ENCODE results near the gene ARHGEF4. TPM values are rescaled to one million over a fixed set of nuclear protein-coding genes. Genes with fewer than 3 reads are reported as not detected.
A peak's percentile ranks its signal among the peaks of the same experiment; 100 is the strongest.

ARHGEF4 gene
- total and polyA plus RNA-seq, 5 donors from 2014 or later: 0.22 to 1.7 (median 0.48) TPM; not detected in 1

DNA sequence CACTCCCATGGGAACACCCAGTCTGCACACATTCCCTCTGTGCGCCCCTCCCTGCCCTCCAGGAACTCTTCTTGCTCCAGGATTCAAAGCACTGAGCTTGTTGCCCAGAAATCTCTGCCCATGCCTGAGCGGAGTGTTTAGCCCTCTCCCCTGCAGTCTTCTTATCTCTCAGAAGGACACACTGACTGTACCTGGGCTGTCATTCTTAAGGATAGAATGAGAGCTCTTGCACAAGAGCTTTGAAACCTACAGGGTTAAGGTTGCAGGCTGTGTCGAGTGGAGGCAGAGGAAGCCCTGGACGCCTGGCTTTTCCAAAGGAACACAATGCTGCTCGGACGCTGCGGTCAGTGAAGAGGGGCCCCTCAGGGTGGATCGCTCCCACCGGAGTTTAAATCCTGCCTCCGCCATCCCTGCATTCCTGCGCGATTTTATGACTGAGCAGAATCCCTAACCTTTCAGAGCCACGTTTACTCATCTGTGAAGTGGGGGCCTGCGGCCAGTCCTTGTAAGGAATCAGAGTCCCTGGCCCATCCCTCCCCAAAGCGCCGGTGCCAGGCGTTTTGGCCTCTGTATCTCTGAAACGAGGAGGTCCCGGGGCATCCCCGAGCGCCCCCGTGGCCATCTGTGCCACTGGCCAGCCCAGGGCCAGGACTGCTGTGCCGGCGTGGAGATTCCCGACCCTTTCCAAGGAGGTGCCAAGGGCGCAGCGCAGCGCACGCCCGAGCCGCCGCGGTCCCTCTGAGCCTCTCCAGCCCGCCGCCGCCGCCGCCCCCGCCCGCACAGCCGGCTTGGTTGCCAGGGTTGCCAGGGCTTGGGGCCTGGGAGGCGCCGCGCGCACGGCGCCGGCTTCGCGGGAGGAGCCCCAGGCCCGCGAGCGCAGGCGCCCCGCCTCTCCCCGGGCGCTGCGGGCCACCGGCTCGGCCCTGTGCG, 197.7 kb downstream of the ARHGEF4 start:
- H3K27ac ChIP-seq (ENCODE audit: insufficient read depth, low read length, poor library complexity, severe bottlenecking): no peak overlapping the region
- H3K27me3 Mint-ChIP-seq: peaks cover 39% of the 10 kb centered on the region
- peaks cover 7% of the 10 kb centered on the region for H3K27me3 ChIP-seq (ENCODE audit: control insufficient read depth, insufficient read depth, low read length)
- H3K36me3 ChIP-seq (ENCODE audit: control insufficient read depth, insufficient read depth, low read length): no peaks in the 10 kb centered on the region
- peak overlapping the region in 1 of 4 donors; percentile 2 for H3K4me3 Mint-ChIP-seq
- peaks cover under 1% of the 10 kb centered on the region for H3K4me1 ChIP-seq (ENCODE audit: control insufficient read depth, insufficient read depth, low read length, poor library complexity, severe bottlenecking)
- no peak for ATAC-seq (ENCODE audit: low read depth in 2 of 2)
- H3K4me1 Mint-ChIP-seq: peaks cover 0 to 7% (median 0%) of the 10 kb centered on the region in 4 donors
- DNase-seq: no peak
- peaks cover 0 to 2% (median 0%) of the 10 kb centered on the region in 7 donors for H3K9me3 Mint-ChIP-seq
- no peak overlapping the region for H3K4me3 ChIP-seq (ENCODE audit: low read depth, low read length)
- H3K27ac Mint-ChIP-seq: no peak overlapping the region
- H3K36me3 Mint-ChIP-seq: no peaks in the 10 kb centered on the region
- no peaks in the 10 kb centered on the region for H3K9me3 ChIP-seq (ENCODE audit: control insufficient read depth in 2 of 2, low read length in 2 of 2)

DNA sequence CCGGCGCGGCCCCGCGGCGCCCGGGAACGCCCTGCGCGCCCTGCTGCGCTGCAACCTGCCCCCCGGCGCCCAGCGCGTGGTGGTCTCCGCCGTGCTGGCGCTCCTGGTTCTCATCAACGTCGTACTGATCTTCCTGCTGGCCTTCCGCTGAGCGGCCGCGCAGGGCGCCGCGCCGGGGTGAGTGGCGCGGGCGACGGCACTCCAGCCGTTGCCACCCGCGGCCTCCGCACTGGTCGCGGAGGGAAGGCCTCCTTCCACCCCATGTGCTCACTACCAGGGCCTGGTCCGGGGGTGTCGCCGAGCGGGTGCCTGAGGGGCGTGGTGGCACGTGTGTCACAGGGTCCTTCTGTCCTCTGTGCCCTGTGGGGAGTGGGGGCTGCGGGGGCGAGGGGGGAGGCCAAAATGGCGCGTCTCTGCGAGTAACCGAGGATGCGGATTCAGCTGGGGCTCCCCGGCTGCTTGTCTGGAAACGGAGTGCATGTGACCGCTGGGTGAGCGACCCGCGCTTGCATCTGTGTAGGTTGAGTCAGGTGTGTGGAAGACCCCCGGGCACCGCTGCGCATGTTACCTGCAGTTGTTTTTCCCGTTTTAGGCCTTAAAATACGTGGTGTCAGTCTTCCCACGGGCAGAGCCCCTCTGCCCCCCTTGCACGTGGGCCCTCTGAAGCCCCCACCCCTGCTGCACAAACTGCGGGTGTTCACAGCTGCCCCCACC, 198.6 kb downstream of the ARHGEF4 start:
- H3K27me3 Mint-ChIP-seq: peaks cover 38% of the 10 kb centered on the region
- H3K9me3 ChIP-seq (ENCODE audit: control insufficient read depth in 2 of 2, low read length in 2 of 2): no peaks in the 10 kb centered on the region
- H3K4me1 Mint-ChIP-seq: peaks cover 0 to 11% (median 0%) of the 10 kb centered on the region in 4 donors
- no peak overlapping the region for H3K27ac Mint-ChIP-seq
- ATAC-seq (ENCODE audit: low read depth in 2 of 2) (no peak), DNase-seq (no peak)
- no peak overlapping the region for H3K4me3 ChIP-seq (ENCODE audit: low read depth, low read length)
- H3K9me3 Mint-ChIP-seq: peaks cover 0 to 2% (median 0%) of the 10 kb centered on the region in 7 donors
- no peaks in the 10 kb centered on the region for H3K36me3 ChIP-seq (ENCODE audit: control insufficient read depth, insufficient read depth, low read length)
- H3K27me3 ChIP-seq (ENCODE audit: control insufficient read depth, insufficient read depth, low read length): peaks cover 7% of the 10 kb centered on the region
- H3K36me3 Mint-ChIP-seq: no peaks in the 10 kb centered on the region
- H3K4me1 ChIP-seq (ENCODE audit: control insufficient read depth, insufficient read depth, low read length, poor library complexity, severe bottlenecking): peaks cover 10% of the 10 kb centered on the region
- no peak overlapping the region for H3K27ac ChIP-seq (ENCODE audit: insufficient read depth, low read length, poor library complexity, severe bottlenecking)
- no peak overlapping the region for H3K4me3 Mint-ChIP-seq

- Mint-ChIP-seq H3K27me3 (peaks cover 37% of the 10 kb centered on the region), H3K4me1 (peaks cover 0 to 16% (median under 1%) of the 10 kb centered on the region in 4 donors), H3K27ac (no peak overlapping the region), H3K36me3 (no peaks in the 10 kb centered on the region), H3K4me3 (no peak overlapping the region), H3K9me3 (peaks cover 0 to 2% (median 0%) of the 10 kb centered on the region in 7 donors)
- Histone ChIP-seq H3K27ac (ENCODE audit: insufficient read depth, low read length, poor library complexity, severe bottlenecking) (no peak overlapping the region), H3K27me3 (ENCODE audit: control insufficient read depth, insufficient read depth, low read length) (peaks cover 7% of the 10 kb centered on the region), H3K4me1 (ENCODE audit: control insufficient read depth, insufficient read depth, low read length, poor library complexity, severe bottlenecking) (peaks cover 14% of the 10 kb centered on the region), H3K36me3 (ENCODE audit: control insufficient read depth, insufficient read depth, low read length) (no peaks in the 10 kb centered on the region), H3K4me3 (ENCODE audit: low read depth, low read length) (no peak overlapping the region), H3K9me3 (ENCODE audit: control insufficient read depth in 2 of 2, low read length in 2 of 2) (no peaks in the 10 kb centered on the region)
- ATAC-seq (ENCODE audit: low read depth in 2 of 2) (no peak), DNase-seq (no peak)
These were observed 199.1 kb downstream of the ARHGEF4 start for GRCh38 chr2:131035826-131036231.

GRCh38 chr2:131036269-131036668, 199.6 kb downstream of the ARHGEF4 start:
- H3K27me3 Mint-ChIP-seq: peaks cover 42% of the 10 kb centered on the region
- no peak overlapping the region for H3K27ac ChIP-seq (ENCODE audit: insufficient read depth, low read length, poor library complexity, severe bottlenecking)
- peaks cover 7% of the 10 kb centered on the region for H3K27me3 ChIP-seq (ENCODE audit: control insufficient read depth, insufficient read depth, low read length)
- no peak overlapping the region for H3K27ac Mint-ChIP-seq
- no peaks in the 10 kb centered on the region for H3K36me3 Mint-ChIP-seq
- ATAC-seq (ENCODE audit: low read depth in 2 of 2) (no peak), DNase-seq (no peak)
- H3K4me1 Mint-ChIP-seq: peaks cover 0 to 21% (median 4%) of the 10 kb centered on the region in 4 donors
- H3K4me3 ChIP-seq (ENCODE audit: low read depth, low read length): no peak overlapping the region
- H3K4me3 Mint-ChIP-seq: no peak overlapping the region
- no peaks in the 10 kb centered on the region for H3K9me3 ChIP-seq (ENCODE audit: control insufficient read depth in 2 of 2, low read length in 2 of 2)
- H3K36me3 ChIP-seq (ENCODE audit: control insufficient read depth, insufficient read depth, low read length): no peaks in the 10 kb centered on the region
- H3K4me1 ChIP-seq (ENCODE audit: control insufficient read depth, insufficient read depth, low read length, poor library complexity, severe bottlenecking): peaks cover 18% of the 10 kb centered on the region
- H3K9me3 Mint-ChIP-seq: peaks cover 0 to 2% (median 0%) of the 10 kb centered on the region in 7 donors

DNA sequence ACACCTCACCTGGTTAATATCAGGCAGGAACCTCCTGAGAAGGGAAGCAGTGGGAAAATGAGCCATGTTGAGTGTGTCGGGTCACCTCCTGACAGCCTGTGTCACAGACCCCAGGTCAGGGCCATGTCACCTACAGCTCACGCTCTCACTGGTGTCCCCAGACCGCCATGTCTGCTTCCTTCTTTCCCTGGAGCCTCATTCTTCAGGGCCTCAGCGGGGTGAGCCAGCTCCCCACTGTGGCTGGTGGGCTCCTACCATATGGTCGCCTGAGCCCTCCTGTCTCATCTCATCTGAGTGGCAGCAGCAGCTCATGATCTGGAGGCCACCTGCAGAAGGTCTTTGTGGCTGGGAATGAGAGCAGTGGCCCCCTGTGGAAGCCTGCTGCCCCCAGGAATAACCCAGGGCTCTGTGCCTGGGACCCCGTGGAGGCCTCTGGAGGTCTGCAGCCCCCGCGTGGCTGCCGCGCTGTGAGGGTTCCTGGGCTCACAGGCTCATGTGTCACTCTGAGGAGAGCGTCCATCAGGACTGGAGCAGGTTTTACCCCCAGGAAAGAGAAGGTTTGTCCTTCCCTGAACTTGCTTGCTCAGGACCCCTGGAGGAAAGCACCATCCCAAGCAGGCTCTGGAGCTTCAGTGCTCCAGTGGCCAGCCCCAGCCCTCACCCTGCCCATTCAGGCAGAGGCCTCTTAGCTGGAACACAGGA, 200.1 kb downstream of the ARHGEF4 start:
- Mint-ChIP-seq H3K36me3 (no peaks in the 10 kb centered on the region), H3K4me3 (no peak overlapping the region), H3K27ac (no peak overlapping the region), H3K4me1 (peaks cover 0 to 26% (median 7%) of the 10 kb centered on the region in 4 donors), H3K27me3 (peaks cover 42% of the 10 kb centered on the region), H3K9me3 (peaks cover 0 to 2% (median 0%) of the 10 kb centered on the region in 7 donors)
- H3K36me3 ChIP-seq (ENCODE audit: control insufficient read depth, insufficient read depth, low read length): no peaks in the 10 kb centered on the region
- DNase-seq (no peak), ATAC-seq (ENCODE audit: low read depth in 2 of 2) (no peak)
- H3K27ac ChIP-seq (ENCODE audit: insufficient read depth, low read length, poor library complexity, severe bottlenecking): no peak overlapping the region
- H3K27me3 ChIP-seq (ENCODE audit: control insufficient read depth, insufficient read depth, low read length): peaks cover 7% of the 10 kb centered on the region
- H3K9me3 ChIP-seq (ENCODE audit: control insufficient read depth in 2 of 2, low read length in 2 of 2): no peaks in the 10 kb centered on the region
- H3K4me3 ChIP-seq (ENCODE audit: low read depth, low read length): no peak overlapping the region
- H3K4me1 ChIP-seq (ENCODE audit: control insufficient read depth, insufficient read depth, low read length, poor library complexity, severe bottlenecking): peaks cover 24% of the 10 kb centered on the region

DNA sequence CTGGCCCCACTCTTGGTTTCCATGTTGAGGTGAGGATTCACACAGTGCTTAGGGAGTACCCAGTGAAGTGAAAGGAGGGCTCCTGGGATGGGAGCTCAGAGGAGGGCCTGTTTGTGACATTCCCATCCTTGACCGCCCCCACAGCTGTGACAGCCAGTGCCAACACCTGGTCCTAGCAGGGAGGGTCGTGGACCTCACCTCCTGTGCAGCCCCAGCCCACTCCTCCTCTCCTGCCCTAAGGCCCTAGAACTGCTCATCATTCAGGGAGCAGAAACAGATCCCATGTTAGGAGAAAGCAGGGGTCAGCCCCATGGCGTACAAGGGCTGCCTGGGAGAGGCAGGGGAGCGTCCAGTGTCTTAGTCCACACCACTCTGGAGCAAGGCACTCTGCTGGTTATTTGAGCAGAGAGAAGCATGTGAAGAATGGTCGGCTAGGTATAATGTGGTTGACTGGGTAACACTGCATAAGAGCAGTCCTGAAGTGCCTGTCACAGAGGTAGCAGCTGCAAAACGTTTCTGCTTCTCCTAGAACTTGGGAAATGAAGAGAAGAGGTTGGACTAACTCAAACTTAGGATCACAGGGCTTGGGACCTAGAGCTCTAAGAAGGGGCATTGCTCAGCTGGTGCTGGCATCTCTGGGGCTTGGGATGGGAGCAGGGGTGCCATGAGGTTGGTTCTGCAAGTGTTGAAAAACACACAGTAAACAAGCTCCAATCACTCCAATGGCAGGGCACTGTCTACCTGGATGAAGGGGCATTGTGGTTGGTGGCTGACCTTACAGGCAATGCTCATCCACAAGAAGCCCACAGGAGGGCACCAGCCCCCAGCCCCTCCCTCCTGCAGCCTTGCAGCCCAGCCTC, 200.9 kb downstream of the ARHGEF4 start:
- Mint-ChIP-seq H3K4me3 (no peak overlapping the region), H3K4me1 (peaks cover 0 to 32% (median 8%) of the 10 kb centered on the region in 4 donors), H3K9me3 (peaks cover 0 to 2% (median 0%) of the 10 kb centered on the region in 7 donors), H3K36me3 (no peaks in the 10 kb centered on the region), H3K27me3 (peaks cover 39% of the 10 kb centered on the region), H3K27ac (no peak overlapping the region)
- Histone ChIP-seq H3K4me3 (ENCODE audit: low read depth, low read length) (no peak overlapping the region), H3K36me3 (ENCODE audit: control insufficient read depth, insufficient read depth, low read length) (no peaks in the 10 kb centered on the region), H3K27ac (ENCODE audit: insufficient read depth, low read length, poor library complexity, severe bottlenecking) (no peak overlapping the region), H3K27me3 (ENCODE audit: control insufficient read depth, insufficient read depth, low read length) (peaks cover 7% of the 10 kb centered on the region), H3K9me3 (ENCODE audit: control insufficient read depth in 2 of 2, low read length in 2 of 2) (no peaks in the 10 kb centered on the region), H3K4me1 (ENCODE audit: control insufficient read depth, insufficient read depth, low read length, poor library complexity, severe bottlenecking) (peaks cover 29% of the 10 kb centered on the region)
- DNase-seq (no peak), ATAC-seq (ENCODE audit: low read depth in 2 of 2) (no peak)
